NOMO-1 (cell line): ENCODE data around the gene SORBS1.

Experiments used
- DNase-seq, 2 experiments: peaks; one replicate each; lab custom pipeline; 2025; ENCODE audit not compliant: unreplicated experiment in 2 of 2; lab: John Stamatoyannopoulos, UW

SORBS1 gene

DNA sequence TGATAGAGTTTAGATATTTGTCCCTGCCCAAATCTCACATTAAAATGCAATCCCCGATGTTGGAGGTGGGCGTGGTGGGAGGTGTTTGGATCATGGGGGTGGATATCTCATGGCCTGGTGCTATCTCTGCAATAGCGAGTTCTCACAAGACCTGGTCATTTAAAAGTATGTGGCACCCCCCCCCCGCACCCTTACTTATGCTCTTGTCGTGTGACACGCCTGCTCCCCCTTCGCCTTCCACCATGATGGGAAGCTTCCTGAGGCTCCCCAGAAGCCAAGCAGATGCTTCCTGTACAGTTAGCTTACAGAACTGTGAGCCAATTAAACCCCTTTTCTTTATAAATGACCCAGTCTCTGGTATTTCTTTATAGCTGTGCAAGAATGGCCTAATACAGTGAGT lies 118.8 kb downstream of the SORBS1 start:
- no peak for DNase-seq

DNA sequence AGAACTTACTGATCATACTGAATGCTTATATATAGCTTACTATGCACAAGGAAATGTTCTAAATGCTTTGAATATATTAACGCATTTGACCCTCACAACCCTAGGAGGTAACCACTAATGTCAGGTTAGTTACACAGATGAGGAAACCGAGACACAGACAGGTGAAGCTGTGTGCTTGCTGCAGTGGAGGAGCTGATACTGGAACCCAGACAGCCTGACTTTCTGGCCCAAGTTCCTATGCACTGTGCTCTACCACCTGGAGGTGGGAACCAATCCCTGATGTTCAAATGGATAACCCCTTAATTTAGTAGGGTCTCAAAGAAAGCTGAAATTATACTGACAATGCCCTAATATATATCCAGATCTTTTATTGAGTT lies 119.6 kb downstream of the SORBS1 start:
- no peak for DNase-seq

DNA sequence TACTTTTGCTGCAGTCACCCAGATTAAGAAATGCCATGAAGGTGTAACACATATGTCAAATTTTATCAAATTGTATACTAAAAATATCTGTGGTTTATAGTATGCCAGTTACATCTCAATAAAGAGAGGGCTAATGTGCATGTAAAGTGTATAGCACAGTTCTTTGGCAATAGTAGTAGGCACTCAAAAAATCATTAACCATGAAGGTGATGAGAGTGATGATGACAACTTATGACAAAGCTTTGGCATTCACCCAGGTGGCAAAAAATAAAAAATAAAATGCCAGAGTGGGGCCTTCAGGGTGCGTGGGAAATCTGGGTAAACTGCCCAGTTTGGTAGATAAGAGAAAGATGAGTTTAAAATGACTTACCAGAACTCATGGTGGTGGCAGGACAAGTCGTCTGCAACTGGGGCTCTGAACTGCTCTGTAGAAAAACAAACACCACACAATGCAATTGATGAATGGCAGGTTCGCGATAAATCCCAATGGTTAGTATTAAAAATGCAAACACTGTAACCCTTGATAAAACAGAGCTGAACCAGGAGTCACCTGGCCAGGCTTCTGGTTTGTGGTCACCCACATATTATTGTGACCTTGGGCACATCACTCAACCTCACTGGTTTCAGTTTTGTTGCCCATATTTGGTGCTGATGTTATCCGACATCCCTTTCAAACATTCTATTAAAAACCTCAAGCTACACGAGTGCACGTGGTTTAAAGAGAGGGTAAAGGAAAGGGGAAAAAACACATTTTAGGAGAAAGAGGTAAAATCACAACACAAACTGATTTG lies 120.2 kb downstream of the SORBS1 start:
- DNase-seq: no peak

DNA sequence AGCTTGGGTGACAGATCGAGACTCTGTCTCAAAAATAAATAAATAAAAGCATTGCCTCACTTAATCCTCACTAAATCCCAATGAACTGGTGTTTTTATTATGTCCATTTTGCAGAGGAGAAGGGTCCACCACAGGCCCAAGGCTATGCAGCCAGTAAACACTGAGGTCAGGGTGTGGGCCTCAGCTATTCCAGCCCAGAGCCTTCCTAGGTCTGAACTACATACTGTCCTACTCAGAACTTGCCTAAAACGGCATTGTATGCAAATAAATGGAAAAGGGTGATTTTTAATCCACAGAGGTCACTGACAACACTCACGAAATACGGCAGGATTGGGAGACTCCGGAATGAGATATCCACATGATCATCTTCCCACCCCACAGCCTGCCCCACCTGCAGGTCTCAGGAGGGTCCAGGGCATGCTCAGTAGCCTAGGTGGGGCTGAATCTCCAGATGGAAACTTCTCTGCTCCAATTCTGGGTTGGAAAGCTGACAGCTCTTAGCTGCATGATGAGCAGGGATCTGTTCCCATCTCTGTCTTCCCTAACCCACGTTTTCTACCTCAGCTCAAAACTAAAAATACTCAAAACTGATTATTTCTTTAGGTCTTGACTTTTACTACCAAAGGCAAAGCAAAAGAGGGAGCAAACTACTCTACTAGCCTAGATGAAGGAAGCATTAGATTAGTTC lies 121.0 kb downstream of the SORBS1 start:
- DNase-seq: no peak

DNA sequence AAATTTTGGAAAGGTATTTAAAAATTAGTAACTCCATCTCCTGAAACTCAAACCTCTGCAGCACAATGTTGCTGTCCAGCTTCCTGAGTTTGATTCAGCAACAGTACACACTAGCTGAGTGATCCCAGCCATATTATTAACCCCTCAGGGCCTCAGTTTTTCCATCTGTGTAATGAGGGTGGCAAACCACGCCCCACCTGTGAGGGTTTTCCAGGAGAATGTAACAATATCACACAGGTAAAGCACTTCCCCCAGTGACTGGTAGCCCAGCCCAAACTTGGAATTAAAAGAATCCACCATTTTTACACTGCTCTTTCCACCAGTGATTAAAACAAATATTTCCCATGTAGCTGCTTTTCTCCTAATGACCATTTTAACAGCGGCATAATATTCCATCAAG lies 122.4 kb downstream of the SORBS1 start:
- no peak for DNase-seq

DNA sequence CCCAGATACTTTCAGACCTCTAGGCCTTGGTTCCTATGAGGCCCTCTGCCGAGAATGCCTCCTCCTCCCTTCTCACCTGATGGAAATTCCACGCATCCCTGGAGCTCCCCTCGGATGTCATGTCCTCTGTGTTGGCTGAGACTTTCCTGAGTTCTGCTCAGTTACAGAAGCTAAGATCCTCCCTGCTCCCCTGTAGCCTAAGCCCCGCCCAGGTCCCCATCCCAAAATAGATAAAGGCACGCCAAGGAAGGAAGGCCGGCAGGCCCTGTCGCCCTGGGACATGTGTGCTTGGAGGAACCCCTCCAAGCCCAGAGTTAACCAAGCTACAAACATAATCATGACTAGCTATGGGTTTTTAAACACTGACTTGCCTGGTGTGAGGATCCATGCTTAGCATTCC lies 123.5 kb downstream of the SORBS1 start:
- DNase-seq: no peak

DNA sequence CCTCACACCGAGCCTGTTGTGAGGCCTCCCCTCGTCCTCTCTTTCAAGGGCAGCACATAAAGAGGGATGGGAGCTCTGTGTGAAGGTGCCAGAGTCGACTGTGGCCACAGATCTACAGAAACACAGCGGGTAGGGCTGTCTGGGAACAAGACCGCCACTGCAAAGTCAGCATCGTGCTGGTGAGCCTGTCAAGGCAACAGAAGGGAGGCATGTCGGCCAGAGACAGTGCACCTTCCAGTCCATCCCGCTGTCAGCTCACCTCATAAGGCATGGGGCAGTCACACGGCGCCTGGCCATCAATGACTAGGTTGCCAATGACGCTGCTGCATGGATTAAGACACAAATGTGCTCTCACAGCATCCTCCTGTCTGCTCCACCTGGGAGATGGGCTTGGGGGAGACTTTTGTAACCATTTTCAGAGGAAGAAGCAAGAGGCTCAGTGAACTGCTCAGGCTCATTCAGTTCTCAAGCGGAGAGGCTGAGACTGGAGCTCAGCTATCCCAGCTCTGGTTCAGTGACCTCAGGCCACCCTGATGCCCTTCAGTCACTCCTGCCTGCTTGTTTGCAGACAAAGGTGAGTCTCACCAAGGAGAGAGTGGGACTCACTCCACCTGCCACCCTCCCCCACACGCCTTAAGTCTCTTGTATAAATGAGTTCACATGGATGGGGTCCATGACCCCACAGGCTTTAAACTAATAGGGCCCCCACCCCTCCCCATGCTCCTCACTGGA lies 125.5 kb downstream of the SORBS1 start:
- no peak for DNase-seq

DNA sequence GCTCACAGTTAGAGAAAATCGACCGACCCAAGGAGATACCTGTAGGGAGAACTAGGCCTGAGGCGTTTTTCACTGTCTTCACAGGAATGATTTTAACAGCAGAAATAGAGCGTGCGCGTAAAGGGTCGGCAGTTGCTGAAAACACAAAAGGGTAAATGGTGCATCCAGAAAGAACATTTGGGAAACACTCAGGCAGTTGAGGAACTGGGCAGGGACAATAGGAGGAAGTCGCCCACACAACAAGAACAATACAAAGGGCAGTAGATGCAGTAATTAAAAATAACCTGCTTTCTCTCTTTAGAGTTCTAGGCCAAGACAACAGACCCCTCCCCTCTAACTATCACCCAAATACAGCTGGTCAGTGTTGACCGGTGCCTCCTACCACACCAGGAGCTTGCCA lies 126.6 kb downstream of the SORBS1 start:
- DNase-seq: no peak

DNA sequence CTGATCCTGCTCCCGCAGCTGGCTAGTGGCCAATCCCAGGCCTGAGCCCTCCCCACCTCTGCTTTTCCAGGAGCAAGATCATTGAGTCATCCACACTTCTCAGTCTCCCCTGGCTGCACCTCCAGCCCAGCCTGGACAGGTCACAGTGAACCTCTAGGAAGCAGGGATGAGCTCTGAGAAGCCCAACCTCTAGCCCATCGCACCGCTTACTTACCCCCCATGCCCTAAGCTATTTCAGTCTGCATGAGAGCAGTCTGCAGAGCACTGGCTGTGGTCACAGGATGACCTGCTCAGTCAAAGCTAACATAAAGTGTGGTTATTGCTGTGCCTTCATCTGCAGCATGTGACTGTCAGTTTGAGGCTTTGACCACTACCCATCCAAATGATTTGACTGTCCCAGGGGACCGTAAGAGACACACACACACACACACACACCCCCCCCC lies 129.2 kb downstream of the SORBS1 start:
- DNase-seq: no peak

DNA sequence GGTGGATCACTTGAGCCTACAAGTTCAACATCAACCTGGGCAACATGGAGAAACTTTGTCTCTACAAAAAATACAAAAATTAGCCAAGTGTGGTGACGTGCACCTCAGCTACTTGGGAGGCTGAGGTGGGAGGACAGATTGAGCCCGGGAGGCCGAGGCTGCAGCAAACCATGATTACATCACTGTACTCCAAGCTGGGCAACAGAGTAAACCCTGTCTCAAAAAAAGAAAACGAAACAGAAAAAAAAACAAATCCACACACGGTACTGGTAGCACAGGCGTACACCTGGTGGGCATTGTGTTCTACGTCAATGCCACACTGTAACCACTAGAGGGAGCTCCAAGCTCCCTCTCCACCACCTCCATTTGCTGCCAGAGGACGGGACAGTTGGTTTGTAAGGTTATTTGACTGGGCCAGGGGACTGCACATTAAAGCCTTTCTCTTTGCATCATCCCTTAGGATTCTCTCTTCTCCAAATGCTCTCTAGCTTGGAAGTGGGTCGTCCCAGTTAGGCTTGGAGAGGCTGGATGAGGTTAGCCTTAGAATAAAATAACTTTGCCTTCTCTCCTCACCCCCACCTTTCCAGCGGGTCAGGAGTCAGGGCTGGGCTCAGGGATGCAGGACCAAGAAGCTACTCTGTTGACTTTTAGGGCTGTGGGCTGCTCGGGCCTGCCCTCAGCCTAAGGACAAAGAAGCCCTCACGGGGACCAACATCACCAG lies 130.8 kb downstream of the SORBS1 start:
- peak; percentile 11 to 38 for DNase-seq

DNA sequence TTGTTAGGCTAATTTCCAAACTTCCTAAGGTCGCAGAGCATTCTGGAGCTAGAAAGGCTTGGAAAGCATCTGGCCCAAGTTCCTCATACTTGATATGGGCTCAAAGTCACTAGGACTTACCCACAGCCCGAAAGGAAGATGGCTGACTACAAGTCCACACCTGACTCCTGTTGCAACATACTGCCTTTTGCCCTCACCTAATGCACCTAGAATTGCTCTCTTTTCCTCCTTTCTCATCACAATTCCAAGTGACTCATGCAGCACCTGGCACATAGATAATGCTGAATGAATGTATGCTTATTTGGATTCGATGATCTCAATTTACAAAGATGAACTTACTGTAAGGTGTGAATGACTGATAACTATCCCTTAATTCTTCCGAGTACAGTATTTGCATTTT lies 131.5 kb downstream of the SORBS1 start:
- no peak for DNase-seq

DNA sequence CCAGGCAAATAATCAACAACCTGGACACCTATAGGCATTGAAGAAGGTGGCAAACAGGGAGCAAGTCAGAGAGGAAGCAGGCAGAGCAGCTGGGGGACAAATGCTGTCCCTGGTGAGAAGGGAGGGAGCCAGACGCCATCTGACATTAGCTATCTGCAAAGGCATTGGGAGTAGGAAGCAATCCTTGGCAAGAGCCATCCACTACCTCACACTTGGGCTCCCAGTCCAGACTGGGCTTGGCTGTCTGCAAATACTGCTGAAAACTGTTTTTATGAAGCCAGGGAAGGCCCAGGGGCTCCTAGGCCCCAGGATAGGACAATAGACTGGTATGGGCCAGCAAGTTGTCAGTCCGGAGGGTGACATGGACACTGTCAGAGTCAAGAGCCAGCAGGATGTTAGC lies 132.5 kb downstream of the SORBS1 start:
- no peak for DNase-seq

DNA sequence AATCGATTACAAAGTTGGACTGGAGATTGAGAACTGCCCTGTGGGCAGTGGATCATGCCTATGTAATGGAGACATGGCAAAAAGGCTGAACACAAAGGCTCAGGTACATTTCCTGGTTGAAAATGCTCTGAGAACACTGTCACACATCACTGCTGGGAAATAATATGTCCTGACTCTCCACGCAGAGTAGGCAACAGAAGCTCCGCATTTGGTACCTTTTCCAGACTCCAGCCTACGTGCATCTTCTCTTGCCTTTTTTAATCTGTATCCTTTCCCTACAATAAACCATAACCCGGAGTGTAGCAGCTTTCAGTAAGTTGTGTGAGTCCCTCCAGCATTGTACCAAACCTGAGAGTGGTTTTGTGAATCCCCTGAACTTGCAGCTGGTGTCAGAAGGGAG lies 134.7 kb downstream of the SORBS1 start:
- no peak for DNase-seq

DNA sequence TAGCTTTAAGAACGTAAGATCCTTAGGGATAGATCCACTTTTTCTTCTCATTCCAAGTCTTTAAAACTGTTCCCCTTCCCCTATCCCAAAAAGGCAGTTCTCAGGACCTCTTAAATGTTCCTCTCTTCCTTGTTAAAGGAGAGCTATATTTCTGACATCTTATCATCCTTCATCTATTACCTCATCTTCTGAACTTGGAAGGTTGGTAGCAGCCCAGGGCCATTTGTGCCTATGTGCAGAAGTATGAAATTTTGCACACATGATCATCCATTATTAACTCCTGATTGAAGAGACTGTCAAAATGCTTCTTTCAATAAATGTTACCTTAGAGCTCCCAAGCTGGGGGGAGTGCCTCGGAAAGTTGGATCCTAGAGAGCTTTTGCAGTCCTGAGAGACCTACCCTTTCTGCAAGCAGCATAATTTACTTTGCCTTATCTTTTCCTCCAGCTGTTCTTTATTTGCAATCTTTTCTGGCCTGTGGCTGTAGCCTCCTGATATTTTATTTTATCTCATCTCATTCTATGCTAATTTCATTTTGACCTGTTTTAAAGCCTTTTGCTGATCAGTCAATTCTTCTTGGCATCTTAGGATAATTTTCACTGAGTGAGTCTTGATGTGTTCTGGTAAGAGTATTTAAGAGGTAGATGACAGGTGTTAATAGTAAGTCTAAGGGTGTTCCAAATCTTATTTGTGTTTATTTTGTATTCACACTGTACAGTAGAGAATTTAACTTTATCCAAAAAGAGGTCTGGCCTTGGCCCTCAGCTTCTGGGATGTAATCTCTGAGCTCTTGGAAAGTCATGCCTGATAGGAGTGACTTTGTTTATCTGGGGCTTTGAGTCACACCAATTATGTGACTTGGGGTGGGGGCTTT lies 135.3 kb downstream of the SORBS1 start:
- no peak for DNase-seq

DNA sequence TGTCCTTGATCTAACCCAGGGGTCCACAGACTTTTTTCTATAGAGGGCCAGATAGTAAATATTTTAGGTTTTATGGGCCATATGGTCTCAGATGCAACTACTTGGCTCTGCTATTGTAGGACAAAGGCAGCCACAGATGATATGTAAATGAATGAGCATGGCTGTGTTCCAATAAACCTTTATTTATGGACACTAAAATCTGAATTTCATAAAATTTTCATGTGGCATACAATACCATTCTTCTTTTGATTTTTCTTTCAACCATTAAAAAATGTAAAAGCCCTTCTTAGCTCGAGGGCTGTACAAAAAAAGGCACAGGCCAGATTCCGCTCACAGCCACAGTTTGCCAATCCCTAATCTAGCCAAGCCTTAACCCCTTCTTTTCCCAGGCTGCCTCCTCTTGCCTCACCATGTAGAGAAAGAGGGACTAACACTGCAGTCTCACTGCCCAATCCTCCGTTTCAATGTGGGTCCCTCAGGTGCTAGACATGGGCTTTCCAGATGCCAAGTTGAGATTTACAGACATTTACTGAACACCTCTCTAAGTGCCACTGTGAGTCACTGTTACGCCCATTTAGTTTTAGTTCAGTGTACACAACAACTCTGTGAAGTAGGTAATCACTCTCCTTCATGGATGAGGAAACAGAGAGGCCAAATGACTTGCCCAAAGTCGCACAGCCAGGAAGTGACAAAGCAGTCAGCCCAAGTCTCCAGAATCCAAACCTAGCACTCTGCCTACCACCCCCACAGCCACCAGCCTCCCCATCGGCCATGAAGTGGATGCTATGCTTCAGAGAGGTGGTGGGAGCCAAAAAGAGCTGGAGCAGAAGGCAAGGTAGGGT lies 137.8 kb downstream of the SORBS1 start:
- no peak for DNase-seq

DNA sequence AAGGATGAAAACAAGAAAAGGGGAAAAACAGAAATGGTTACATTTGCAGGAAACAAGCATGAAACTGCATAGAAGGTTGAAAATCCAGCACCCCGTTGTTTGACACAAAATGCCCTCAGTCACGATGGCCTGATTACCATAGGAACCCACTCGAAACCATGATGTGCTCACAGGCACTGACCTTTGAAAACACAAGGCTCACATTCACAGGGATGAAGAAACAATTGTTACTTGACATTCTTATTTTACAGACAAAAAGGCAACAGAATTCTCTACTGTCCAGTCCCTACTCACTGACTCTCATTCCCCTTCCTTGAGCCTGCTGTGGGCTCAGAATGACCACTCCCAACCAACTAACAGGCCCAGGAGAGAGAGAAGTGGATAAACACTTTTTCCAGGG lies 138.9 kb downstream of the SORBS1 start:
- no peak for DNase-seq

DNA sequence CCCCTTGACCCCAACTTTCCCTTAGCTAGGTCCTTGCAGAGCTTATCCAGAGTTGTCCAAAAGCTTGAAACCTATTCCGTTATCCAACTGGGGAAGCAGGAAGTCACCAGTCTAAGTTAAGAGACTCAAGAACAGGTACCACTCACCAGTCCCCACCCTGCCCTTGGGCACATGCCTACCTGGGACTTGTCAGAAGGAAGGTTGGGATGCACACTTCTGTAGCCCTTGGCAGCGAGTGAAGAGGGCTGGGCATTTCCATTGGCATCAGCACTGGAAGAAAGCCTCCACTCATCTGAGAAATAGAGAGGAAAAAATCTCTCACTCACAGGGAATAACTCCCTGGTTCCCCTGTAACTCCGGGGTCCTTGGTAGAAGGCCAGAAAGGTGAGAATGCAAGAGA lies 139.4 kb downstream of the SORBS1 start:
- DNase-seq: no peak

DNA sequence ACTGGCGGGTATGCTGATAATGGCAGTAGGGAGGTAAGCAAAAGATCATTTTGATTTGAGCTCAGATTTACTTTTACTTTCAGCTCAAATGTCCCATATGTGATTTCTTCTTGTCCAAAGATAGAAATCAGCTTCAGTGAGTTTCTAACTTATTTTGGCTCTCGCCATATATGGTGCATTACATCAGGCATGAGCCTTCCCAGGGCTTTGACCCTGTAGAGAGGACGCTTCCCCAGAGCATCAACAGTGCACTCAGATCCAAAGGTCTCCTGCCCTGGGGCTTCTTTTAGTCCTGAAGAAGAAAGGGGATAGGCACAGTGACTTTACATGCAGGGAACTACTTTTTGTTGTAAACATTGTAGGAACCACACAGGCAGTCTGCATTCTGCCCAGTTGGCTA lies 141.8 kb downstream of the SORBS1 start:
- DNase-seq: no peak

DNA sequence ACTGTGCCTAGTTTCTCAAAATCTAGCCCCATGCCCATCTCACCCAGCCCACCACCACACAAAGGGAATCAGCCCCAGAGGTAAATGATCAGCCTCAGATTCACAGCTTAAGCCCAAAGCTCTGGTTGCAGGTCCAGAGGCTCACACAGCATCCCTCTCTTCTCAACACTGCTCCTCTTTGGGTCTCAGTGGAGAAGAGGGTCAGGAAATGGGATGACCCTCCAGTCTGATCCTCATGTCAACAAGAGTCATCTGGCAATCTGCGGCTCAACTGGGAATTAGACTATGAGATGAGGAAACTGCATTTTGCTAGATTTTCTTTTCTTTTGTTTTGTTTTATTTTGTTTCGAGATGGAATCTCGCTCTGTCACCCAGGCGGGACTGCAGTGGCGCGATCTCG lies 144.2 kb downstream of the SORBS1 start:
- no peak for DNase-seq
